MM.1S (cell line): Measurements from ENCODE around the gene IRF8.

Experiments
- DNase-seq: peaks from one replicate; pipeline ENCODE4 v3.0.0-alpha.2; 2015
- H2AFZ ChIP-seq: fragments of 300-600 bp; sonication (generic); 2 replicates; pipeline ENCODE4 v1.6.0; 2016; ENCODE audit warnings: antibody characterized with exemption, low read length
- H3F3A ChIP-seq: fragments of 300-600 bp; sonication (generic); 2 replicates; pipeline ENCODE4 v1.6.1; 2016; ENCODE audit warnings: mild to moderate bottlenecking, antibody characterized with exemption, low read length, moderate library complexity, mixed read lengths; ENCODE audit not compliant: insufficient read depth
- H3K27ac ChIP-seq: fragments of 300-600 bp; sonication (generic); 2 replicates; pipeline ENCODE4 v1.5.1; 2016; ENCODE audit warnings: mild to moderate bottlenecking, low read length
- H3K27me3 ChIP-seq: fragments of 300-600 bp; sonication (generic); replicated peaks from 2 replicates; pipeline ENCODE4 v1.6.0; 2016; ENCODE audit warnings: low read length; ENCODE audit not compliant: insufficient read depth
- H3K36me3 ChIP-seq: fragments of 300-600 bp; sonication (generic); replicated peaks from 2 replicates; pipeline ENCODE4 v1.6.1; 2016; ENCODE audit warnings: mild to moderate bottlenecking, low read length, mixed read lengths; ENCODE audit not compliant: insufficient read depth
- H3K4me1 ChIP-seq: fragments of 300-600 bp; sonication (generic); 2 replicates; pipeline ENCODE4 v1.6.1; 2016; ENCODE audit warnings: low read length, mixed read lengths
- H3K4me2 ChIP-seq: fragments of 300-600 bp; sonication (generic); 2 replicates; pipeline ENCODE4 v1.6.0; 2016; ENCODE audit warnings: low read depth, low read length
- H3K4me3 ChIP-seq: fragments of 300-600 bp; sonication (generic); 2 replicates; pipeline ENCODE4 v1.5.1; 2016; ENCODE audit warnings: low read length, mixed read lengths
- H3K79me2 ChIP-seq: fragments of 300-600 bp; sonication (generic); 2 replicates; pipeline ENCODE4 v1.6.1; 2016; ENCODE audit warnings: mixed run types, low read length, mixed read lengths
- H3K9ac ChIP-seq: fragments of 300-600 bp; sonication (generic); 2 replicates; pipeline ENCODE4 v1.6.1; 2016; ENCODE audit warnings: low read length, mixed read lengths
- H3K9me2 ChIP-seq: fragments of 300-600 bp; sonication (generic); replicated peaks from 2 replicates; pipeline ENCODE4 v1.6.1; 2016; ENCODE audit warnings: mild to moderate bottlenecking, low read length, mixed read lengths; ENCODE audit not compliant: insufficient read depth
- H3K9me3 ChIP-seq: fragments of 300-600 bp; sonication (generic); replicated peaks from 2 replicates; pipeline ENCODE4 v1.6.1; 2016; ENCODE audit warnings: mild to moderate bottlenecking, low read length, mixed read lengths; ENCODE audit not compliant: insufficient read depth
- H4K20me1 ChIP-seq: fragments of 300-600 bp; sonication (generic); 2 replicates; pipeline ENCODE4 v1.6.1; 2016; ENCODE audit warnings: mild to moderate bottlenecking, low read length, moderate library complexity, mixed read lengths; ENCODE audit not compliant: insufficient read depth
- EZH2 ChIP-seq: fragments of 300-600 bp; sonication (generic); optimal IDR thresholded peaks from 2 replicates; pipeline ENCODE3; 2017; ENCODE audit warnings: low read depth, mild to moderate bottlenecking, antibody characterized with exemption, low read length, mixed read lengths
- EZH2phosphoT487 ChIP-seq: fragments of 300-600 bp; sonication (generic); IDR thresholded peaks from 2 replicates; pipeline ENCODE4 v1.6.1; 2018; ENCODE audit warnings: antibody characterized with exemption, low read length
- TF ChIP-seq, protein P1 (sequence below): fragments of 300-600 bp; sonication (generic); IDR thresholded peaks from 2 replicates; pipeline ENCODE4 v1.5.1; 2016; ENCODE audit warnings: antibody characterized with exemption, low read length, mixed read lengths

IRF8 gene

DNA sequence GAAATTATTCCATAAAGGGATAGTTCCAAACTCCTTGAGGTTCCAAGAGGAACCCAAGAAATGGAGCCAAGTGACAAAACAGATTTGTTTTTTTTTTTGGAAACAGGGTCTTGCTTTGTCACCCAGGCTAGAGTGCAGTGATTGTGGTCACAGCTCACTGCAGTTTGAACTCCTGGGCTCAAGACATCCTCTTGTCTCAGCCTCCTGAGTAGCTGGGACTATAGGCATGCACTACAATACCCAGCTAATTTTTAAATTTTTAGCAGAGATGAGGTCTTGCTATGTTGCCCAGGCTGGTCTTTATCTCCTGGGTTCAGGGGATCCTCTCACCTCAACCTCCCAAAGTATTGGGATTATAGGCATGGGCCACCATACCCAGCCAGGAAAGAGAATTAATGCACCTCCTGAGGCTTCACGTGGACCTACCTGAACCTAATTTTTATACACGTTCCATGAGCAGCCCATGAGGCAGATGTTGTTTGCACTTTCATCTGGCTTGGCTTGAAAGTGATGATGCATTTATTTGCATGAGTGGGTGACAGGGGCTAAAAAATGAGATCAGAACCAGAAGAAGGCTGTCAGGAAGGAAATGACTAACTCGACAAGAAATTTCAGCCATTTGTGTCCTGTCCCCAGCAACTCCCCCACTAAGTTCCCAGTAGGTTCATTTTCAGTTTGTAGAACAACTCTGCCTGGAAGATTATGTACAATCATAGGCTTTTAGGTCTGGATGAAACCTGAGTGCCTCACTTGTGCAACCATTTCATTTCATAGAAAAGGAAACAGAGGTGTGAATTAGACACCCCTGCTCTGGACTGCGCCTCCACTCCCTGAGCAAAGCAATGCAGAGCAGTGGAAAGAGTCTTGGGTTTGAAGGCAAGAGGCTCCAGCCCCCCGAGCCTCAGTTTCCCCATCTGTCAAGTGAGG, 10.3 kb upstream of the IRF8 start:
- Histone ChIP-seq H3K36me3 (no peaks in the 10 kb centered on the region), H3K79me2 (no peaks in the 10 kb centered on the region), H3K27me3 (peaks cover 54% of the 10 kb centered on the region), H3K4me3 (no peak overlapping the region), H3K9ac (no peak overlapping the region), H3K9me2 (no peaks in the 10 kb centered on the region), H3K27ac (no peak overlapping the region), H4K20me1 (no peaks in the 10 kb centered on the region), H2AFZ (no peak overlapping the region), H3K4me2 (peak overlapping the region; percentile 57; the same call in 1 of the 2 replicates), H3K9me3 (no peaks in the 10 kb centered on the region), H3F3A (no peaks in the 10 kb centered on the region), H3K4me1 (0 out of 2 replicates have a peak, but pooled peaks cover 5% of the 10 kb centered on the region)
- DNase-seq = peak; percentile 41
- TF ChIP-seq, protein P1, sequence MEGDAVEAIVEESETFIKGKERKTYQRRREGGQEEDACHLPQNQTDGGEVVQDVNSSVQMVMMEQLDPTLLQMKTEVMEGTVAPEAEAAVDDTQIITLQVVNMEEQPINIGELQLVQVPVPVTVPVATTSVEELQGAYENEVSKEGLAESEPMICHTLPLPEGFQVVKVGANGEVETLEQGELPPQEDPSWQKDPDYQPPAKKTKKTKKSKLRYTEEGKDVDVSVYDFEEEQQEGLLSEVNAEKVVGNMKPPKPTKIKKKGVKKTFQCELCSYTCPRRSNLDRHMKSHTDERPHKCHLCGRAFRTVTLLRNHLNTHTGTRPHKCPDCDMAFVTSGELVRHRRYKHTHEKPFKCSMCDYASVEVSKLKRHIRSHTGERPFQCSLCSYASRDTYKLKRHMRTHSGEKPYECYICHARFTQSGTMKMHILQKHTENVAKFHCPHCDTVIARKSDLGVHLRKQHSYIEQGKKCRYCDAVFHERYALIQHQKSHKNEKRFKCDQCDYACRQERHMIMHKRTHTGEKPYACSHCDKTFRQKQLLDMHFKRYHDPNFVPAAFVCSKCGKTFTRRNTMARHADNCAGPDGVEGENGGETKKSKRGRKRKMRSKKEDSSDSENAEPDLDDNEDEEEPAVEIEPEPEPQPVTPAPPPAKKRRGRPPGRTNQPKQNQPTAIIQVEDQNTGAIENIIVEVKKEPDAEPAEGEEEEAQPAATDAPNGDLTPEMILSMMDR = no peak
- TF ChIP-seq EZH2 (no peak), EZH2phosphoT487 (no peak)

DNA sequence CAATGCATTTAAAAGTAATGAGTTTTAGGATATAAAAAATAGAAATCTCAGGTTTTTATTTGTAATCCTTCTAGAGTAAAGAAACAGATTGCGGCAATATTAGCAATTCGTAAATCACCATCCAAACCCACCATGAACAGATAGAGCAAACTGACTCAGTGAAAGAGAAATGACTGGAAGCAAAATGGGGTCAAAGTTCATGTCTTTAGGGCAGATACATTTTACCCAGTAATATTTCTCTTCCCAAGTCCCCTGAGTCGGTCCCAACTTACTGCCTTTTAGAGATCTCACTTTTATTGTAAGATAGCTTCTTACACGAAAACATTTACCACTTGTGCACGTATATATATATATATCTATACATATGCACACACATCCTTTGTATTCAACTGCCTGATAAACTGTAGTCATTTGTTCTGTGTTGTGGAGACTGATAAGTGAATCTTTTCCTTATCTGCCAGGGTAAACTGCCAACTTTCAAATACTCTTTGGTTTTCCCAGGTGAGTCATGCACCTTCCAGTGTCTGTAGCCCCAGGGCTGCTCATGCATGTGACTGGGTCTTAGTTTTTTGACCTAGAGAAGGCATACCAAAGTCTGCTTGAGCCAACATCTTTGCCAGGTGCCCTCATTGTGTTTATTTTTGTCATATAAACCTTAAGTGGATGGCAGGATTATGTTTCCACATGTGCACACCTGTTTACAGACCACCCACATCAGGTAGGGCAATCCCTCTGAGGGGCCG, 7.8 kb upstream of the IRF8 start:
- Histone ChIP-seq H3K4me1 (0 out of 2 replicates have a peak, but pooled peaks cover 5% of the 10 kb centered on the region), H2AFZ (no peak overlapping the region), H4K20me1 (no peaks in the 10 kb centered on the region), H3K4me3 (no peak overlapping the region), H3K9ac (no peak overlapping the region), H3K4me2 (no peak overlapping the region), H3F3A (no peaks in the 10 kb centered on the region), H3K9me2 (no peaks in the 10 kb centered on the region), H3K27me3 (peaks cover 28% of the 10 kb centered on the region), H3K79me2 (no peaks in the 10 kb centered on the region), H3K36me3 (no peaks in the 10 kb centered on the region), H3K27ac (no peak overlapping the region), H3K9me3 (no peaks in the 10 kb centered on the region)
- no peak for DNase-seq
- TF ChIP-seq, protein P1 = no peak
- no peak for TF ChIP-seq EZH2phosphoT487

GRCh38 chr16:85891776-85892166, 7.2 kb upstream of the IRF8 start:
- H3K4me2 ChIP-seq = no peak overlapping the region
- no peak for TF ChIP-seq EZH2phosphoT487
- TF ChIP-seq, protein P1 = no peak
- no peak for TF ChIP-seq EZH2
- no peaks in the 10 kb centered on the region for H3K79me2 ChIP-seq
- no peaks in the 10 kb centered on the region for H3F3A ChIP-seq
- no peaks in the 10 kb centered on the region for H3K9me2 ChIP-seq
- H3K9ac ChIP-seq = no peak overlapping the region
- no peak overlapping the region for H2AFZ ChIP-seq
- no peaks in the 10 kb centered on the region for H3K9me3 ChIP-seq
- H3K27me3 ChIP-seq = peaks cover 23% of the 10 kb centered on the region
- H3K4me3 ChIP-seq = no peak overlapping the region
- no peak for DNase-seq
- no peaks in the 10 kb centered on the region for H4K20me1 ChIP-seq
- no peak overlapping the region for H3K27ac ChIP-seq
- 0 out of 2 replicates have a peak, but pooled peaks cover 5% of the 10 kb centered on the region for H3K4me1 ChIP-seq
- no peaks in the 10 kb centered on the region for H3K36me3 ChIP-seq
